AG08395 (cell line): ENCODE measurements around the gene DSG2.
A peak's percentile ranks its signal among the peaks of the same experiment; 100 is the strongest.
"Not testable (repeated sequence)": the region's sequence is repeated elsewhere in the genome, so short reads cannot be mapped to it uniquely, and the experiment has no call there.

Experiments used
- DNase-seq: peaks from one replicate; pipeline ENCODE4 v3.0.0; 2012; ENCODE audit warnings: mixed read lengths, low spot score

Gene DSG2

GRCh38 chr18:31497836-31498573, at the start of gene DSG2:
TSS of gene DSG2 (plus strand) at chr18:31498177. CDS start at chr18:31498252, 75 bp downstream.
- no peak for DNase-seq

GRCh38 chr18:31450409-31450808, 47.6 kb upstream of the DSG2 start:
- no peak for DNase-seq

GRCh38 chr18:31451625-31452024, 46.4 kb upstream of the DSG2 start:
- DNase-seq, result no peak

GRCh38 chr18:31454066-31454708, 43.8 kb upstream of the DSG2 start:
- DNase-seq, result no peak

GRCh38 chr18:31469629-31470028, 28.3 kb upstream of the DSG2 start:
- no peak for DNase-seq

- no peak for DNase-seq
Measured at GRCh38 chr18:31478688-31479087, 19.3 kb upstream of the DSG2 start.

GRCh38 chr18:31482051-31482450, 15.9 kb upstream of the DSG2 start:
- DNase-seq, result no peak

- no peak for DNase-seq
Measured at GRCh38 chr18:31483396-31483795, 14.6 kb upstream of the DSG2 start.

- no peak for DNase-seq
Measured at GRCh38 chr18:31484461-31484860, 13.5 kb upstream of the DSG2 start.

- DNase-seq, result no peak
Measured at GRCh38 chr18:31486165-31486564, 11.8 kb upstream of the DSG2 start.

GRCh38 chr18:31487246-31488015, 10.5 kb upstream of the DSG2 start:
- DNase-seq, result peak; percentile 5

- DNase-seq, result no peak
Measured at GRCh38 chr18:31489311-31489710, 8.7 kb upstream of the DSG2 start.

- no peak for DNase-seq
Measured at GRCh38 chr18:31490387-31490786, 7.6 kb upstream of the DSG2 start.

GRCh38 chr18:31490833-31491232, 7.1 kb upstream of the DSG2 start:
- DNase-seq, result no peak

- DNase-seq, result no peak
Measured at GRCh38 chr18:31491586-31491985, 6.4 kb upstream of the DSG2 start.

GRCh38 chr18:31492671-31493070, 5.3 kb upstream of the DSG2 start:
- no peak for DNase-seq

GRCh38 chr18:31493171-31493570, 4.8 kb upstream of the DSG2 start:
- no peak for DNase-seq

- DNase-seq, result no peak
Measured at GRCh38 chr18:31493941-31494340, 4.0 kb upstream of the DSG2 start.

- not testable (repeated sequence) for DNase-seq
Measured at GRCh38 chr18:31494705-31495244, 3.2 kb upstream of the DSG2 start.

- DNase-seq, result no peak
Measured at GRCh38 chr18:31497404-31497835, 557 bp upstream of the DSG2 start.

GRCh38 chr18:31498574-31499524, 872 bp downstream of the DSG2 start:
- no peak for DNase-seq
